A549 (cell line): ENCODE results near the gene LECT2.

ENCODE experiments used
- CTCF ChIP-seq: fragments of >200 bp; sonication (Bioruptor Twin); formaldehyde crosslinking; IDR thresholded peaks from 3 replicates; pipeline ENCODE4 v1.5.1; 2016
- EP300 ChIP-seq, 2 experiments: fragments of >200 bp; sonication (Bioruptor Twin); formaldehyde crosslinking; IDR thresholded peaks; 2 replicates in 1 of 2; 3 replicates in 1 of 2; pipeline ENCODE4 v1.6.1; 2016 to 2017
- FOSL2 ChIP-seq, 2 experiments: fragments of 450-650 bp in 1 of 2; fragments of >200 bp in 1 of 2; sonication (Bioruptor Twin) in 1 of 2; formaldehyde crosslinking; IDR thresholded peaks; 2 replicates each; pipeline versions ENCODE4 v1.5.0 to v1.6.1; 2016 to 2020; ENCODE audit warnings: mild to moderate bottlenecking in 1 of 2, moderate library complexity in 1 of 2
- KDM1A ChIP-seq: fragments of 200-600 bp; sonication (generic); IDR thresholded peaks from 2 replicates; pipeline ENCODE4 v1.6.1; 2016; ENCODE audit warnings: low read depth, mild to moderate bottlenecking
- MAX ChIP-seq: IDR thresholded peaks from 2 replicates; pipeline ENCODE4 v1.6.1; 2012
- NFE2L2 ChIP-seq: fragments of 150-350 bp; conservative IDR thresholded peaks from 2 replicates; pipeline ENCODE4 v1.6.1; 2014; ENCODE audit warnings: low read length
- PHF8 ChIP-seq: fragments of 200-600 bp; sonication (generic); IDR thresholded peaks from 2 replicates; pipeline ENCODE4 v1.6.1; 2016; ENCODE audit warnings: low read depth, mild to moderate bottlenecking, antibody characterized with exemption, moderate library complexity, borderline replicate concordance
- POLR2A ChIP-seq: IDR thresholded peaks from 2 replicates; pipeline ENCODE4 v1.6.1; 2012; ENCODE audit warnings: mild to moderate bottlenecking, low read length
- TF ChIP-seq, protein P1 (sequence below): fragments of 250-450 bp; sonication (Bioruptor Pico); IDR thresholded peaks from 2 replicates; pipeline ENCODE4 v1.5.0; 2021; ENCODE audit warnings: mild to moderate bottlenecking, moderate library complexity, borderline replicate concordance

GRCh38 chr5:135988546-135988945 is 33.8 kb upstream of the LECT2 start:
- TF ChIP-seq POLR2A (no peak), EP300 (IDR thresholded peaks at IDR 0.05) (no peak), CTCF (no peak), KDM1A (no peak), FOSL2 (IDR thresholded peaks at IDR 0.05) (no peak), FOSL2 (CRISPR knock-in tag; IDR thresholded peaks at IDR 0.05) (no peak), MAX (no peak), NFE2L2 (no peak), PHF8 (no peak)
- TF ChIP-seq, protein P1, sequence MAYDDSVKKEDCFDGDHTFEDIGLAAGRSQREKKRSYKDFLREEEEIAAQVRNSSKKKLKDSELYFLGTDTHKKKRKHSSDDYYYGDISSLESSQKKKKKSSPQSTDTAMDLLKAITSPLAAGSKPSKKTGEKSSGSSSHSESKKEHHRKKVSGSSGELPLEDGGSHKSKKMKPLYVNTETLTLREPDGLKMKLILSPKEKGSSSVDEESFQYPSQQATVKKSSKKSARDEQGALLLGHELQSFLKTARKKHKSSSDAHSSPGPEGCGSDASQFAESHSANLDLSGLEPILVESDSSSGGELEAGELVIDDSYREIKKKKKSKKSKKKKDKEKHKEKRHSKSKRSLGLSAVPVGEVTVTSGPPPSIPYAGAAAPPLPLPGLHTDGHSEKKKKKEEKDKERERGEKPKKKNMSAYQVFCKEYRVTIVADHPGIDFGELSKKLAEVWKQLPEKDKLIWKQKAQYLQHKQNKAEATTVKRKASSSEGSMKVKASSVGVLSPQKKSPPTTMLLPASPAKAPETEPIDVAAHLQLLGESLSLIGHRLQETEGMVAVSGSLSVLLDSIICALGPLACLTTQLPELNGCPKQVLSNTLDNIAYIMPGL (CRISPR knock-in tag): no peak
